OCI-LY7 (cell line): ENCODE results near the gene JOSD2.

Experiments used
- CTCF ChIP-seq: fragments of 200-600 bp; sonication (generic); conservative IDR thresholded peaks from 2 replicates; pipeline ENCODE4 v1.5.1; 2014; ENCODE audit warnings: mild to moderate bottlenecking, antibody characterized with exemption, low read length, moderate library complexity, mixed read lengths
- EZH2phosphoT487 ChIP-seq: fragments of 200-600 bp; sonication (generic); IDR thresholded peaks from 2 replicates; pipeline ENCODE4 v1.6.1; 2018; ENCODE audit warnings: low read depth, borderline replicate concordance, mild to moderate bottlenecking, mixed run types, antibody characterized with exemption, low read length, moderate library complexity, mixed read lengths

DNA sequence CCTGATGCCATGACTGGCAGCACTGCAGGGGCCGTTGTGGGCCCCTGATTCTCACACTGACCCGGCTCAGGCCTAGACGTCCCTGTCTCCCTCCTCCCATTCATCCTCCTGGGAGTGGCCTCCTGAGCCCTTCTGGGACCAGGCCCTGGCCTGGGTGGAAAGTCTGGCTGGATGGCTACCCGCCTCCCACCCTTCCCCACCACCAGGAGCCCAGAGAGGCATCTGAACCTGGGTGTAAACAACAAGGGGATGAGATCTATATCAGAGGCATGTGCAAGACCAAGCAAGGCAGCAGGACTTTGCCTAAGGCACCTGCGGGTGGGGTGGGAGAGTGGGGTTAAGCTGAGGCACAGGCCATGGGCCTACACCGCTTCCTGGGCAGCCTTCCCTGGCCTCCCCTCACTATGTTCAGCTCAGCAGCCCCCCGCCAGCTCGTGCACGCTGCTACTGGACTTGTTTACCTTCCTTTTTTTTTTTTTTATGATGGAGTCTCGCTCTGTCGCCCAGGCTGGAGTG lies 24.7 kb upstream of the JOSD2 start:
- no peak for TF ChIP-seq CTCF
- TF ChIP-seq EZH2phosphoT487 = no peak
